NCI-H1105 treated with DMSO at 0.1 percent for 48 hours (cell line): ENCODE results near the gene APC.
A peak's percentile ranks its signal among the peaks of the same experiment; 100 is the strongest.

ENCODE experiments used
- DNase-seq: peaks from one replicate; lab custom pipeline; 2025; lab: John Stamatoyannopoulos, UW

The APC gene

GRCh38 chr5:112784726-112785125, 47.0 kb downstream of the APC start:
- DNase-seq = no peak

GRCh38 chr5:112787261-112787660, 49.6 kb downstream of the APC start:
- no peak for DNase-seq

- DNase-seq = no peak
Measured at GRCh38 chr5:112787896-112788295, 50.2 kb downstream of the APC start.

- no peak for DNase-seq
Measured at GRCh38 chr5:112793201-112793600, 55.5 kb downstream of the APC start.

- no peak for DNase-seq
Measured at GRCh38 chr5:112794410-112794809, 56.7 kb downstream of the APC start.

GRCh38 chr5:112795342-112795741, 57.7 kb downstream of the APC start:
- no peak for DNase-seq

GRCh38 chr5:112795944-112796678, 58.4 kb downstream of the APC start:
- DNase-seq = no peak

- DNase-seq = no peak
Measured at GRCh38 chr5:112799661-112800060, 62.0 kb downstream of the APC start.

GRCh38 chr5:112800891-112801290, 63.2 kb downstream of the APC start:
- no peak for DNase-seq

- DNase-seq = no peak
Measured at GRCh38 chr5:112811023-112811422, 73.3 kb downstream of the APC start.

- DNase-seq = no peak
Measured at GRCh38 chr5:112812549-112812948, 74.9 kb downstream of the APC start.

GRCh38 chr5:112820246-112820645, 82.6 kb downstream of the APC start:
- DNase-seq = no peak

GRCh38 chr5:112822456-112822855, 84.8 kb downstream of the APC start:
- DNase-seq = no peak

- DNase-seq = no peak
Measured at GRCh38 chr5:112823181-112823580, 85.5 kb downstream of the APC start.

- DNase-seq = no peak
Measured at GRCh38 chr5:112823656-112824055, 86.0 kb downstream of the APC start.

- no peak for DNase-seq
Measured at GRCh38 chr5:112824197-112824596, 86.5 kb downstream of the APC start.

GRCh38 chr5:112830378-112830777, 92.7 kb downstream of the APC start:
- no peak for DNase-seq

- DNase-seq = no peak
Measured at GRCh38 chr5:112833971-112834370, 96.3 kb downstream of the APC start.

- no peak for DNase-seq
Measured at GRCh38 chr5:112844489-112844888, 106.8 kb downstream of the APC start.

- no peak for DNase-seq
Measured at GRCh38 chr5:112846556-112846955, 108.9 kb downstream of the APC start.

- DNase-seq = no peak
Measured at GRCh38 chr5:112847306-112847705, 109.6 kb downstream of the APC start.

- peak; percentile 49 for DNase-seq
Measured at GRCh38 chr5:112848116-112848811, 110.6 kb downstream of the APC start.

- DNase-seq = no peak
Measured at GRCh38 chr5:112849912-112850311, 112.2 kb downstream of the APC start.

- no peak for DNase-seq
Measured at GRCh38 chr5:112854651-112855050, 117.0 kb downstream of the APC start.
